ENCODE data around the gene CDC20.

DNA sequence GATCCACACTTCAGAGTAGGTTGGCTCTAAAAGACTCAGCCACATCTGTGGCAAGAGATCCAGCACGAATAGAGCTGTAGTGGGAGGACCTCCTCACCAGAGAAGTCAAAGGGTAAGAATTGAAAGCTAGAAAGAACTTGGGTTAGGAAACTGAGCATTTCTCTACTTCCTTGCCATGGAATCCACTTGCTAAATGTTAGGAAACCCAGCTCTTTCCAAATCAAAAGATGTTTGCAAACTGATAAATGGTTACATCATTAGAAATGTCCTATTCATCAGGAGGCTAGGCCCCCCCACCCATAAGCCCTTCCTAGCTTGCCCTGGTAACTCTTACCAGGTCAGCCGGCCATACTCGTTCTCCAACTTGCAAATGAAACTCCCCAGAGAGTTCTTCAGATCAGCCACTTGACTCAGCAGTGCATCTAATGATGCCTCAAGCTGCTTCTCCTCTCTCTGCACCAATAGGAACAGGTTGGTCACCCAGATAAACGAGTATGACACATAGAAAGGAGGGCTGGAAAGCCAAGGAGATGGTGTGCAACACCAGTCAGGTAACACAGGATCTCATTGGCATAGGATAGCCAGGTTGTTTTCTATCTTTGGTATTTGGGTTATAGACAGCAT is 29.3 kb downstream of the CDC20 start:
- TF ChIP-seq TAF1 (IDR thresholded peaks at IDR 0.05; ENCODE audit: borderline replicate concordance, low read depth, low read length): no peak
- no peak for TF ChIP-seq POLR2A (IDR thresholded peaks at IDR 0.05; ENCODE audit: low read depth, low read length)
- no peak for TF ChIP-seq POLR2AphosphoS5 (IDR thresholded peaks at IDR 0.05; ENCODE audit: low read depth, low read length)

All from GM12892 (cell line).